Gastroesophageal sphincter (tissue), 3 donors: ENCODE data around the gene TMOD3.

Experiments used
- CTCF ChIP-seq, 4 experiments: fragments of 200-600 bp in 2 of 4; fragments of 450-650 bp in 2 of 4; sonication (generic) in 1 of 4; IDR thresholded peaks; one replicate each; pipeline ENCODE4 v1.5.1; 2017 to 2019; ENCODE audit warnings: antibody characterized with exemption in 4 of 4, mild to moderate bottlenecking in 2 of 4, moderate library complexity in 2 of 4
- POLR2A ChIP-seq, 2 donors: fragments of 450-650 bp; IDR thresholded peaks; one replicate each; pipeline ENCODE4 v1.6.1; 2017; ENCODE audit warnings: antibody characterized with exemption in 2 of 2, mild to moderate bottlenecking in 2 of 2, moderate library complexity in 1 of 2

- TF ChIP-seq CTCF (IDR thresholded peaks at IDR 0.05) (no peak), POLR2A (IDR thresholded peaks at IDR 0.05) (no peak)
These were observed 50.1 kb downstream of the TMOD3 start for GRCh38 chr15:51879555-51879954.
